ENCODE results near the gene KCNJ16. TPM values are rescaled to one million over a fixed set of nuclear protein-coding genes. Genes with fewer than 3 reads are reported as not detected.

Gene KCNJ16
- total and polyA plus RNA-seq, 2 of the 13 experiments (the other 11 are each of a cell fraction or from before 2014, with no cell fraction given): not detected

GRCh38 chr17:70078994-70079531, 4.0 kb downstream of the KCNJ16 start:
- no peaks in the 10 kb centered on the region for H3K27me3 ChIP-seq (ENCODE audit: control insufficient read depth in 1 of 2, insufficient read depth in 2 of 2, low read length in 2 of 2)
- no TSS peak for BruUV-seq (replicated peaks)

More at GRCh38 chr17:70078994-70079531, 4.0 kb downstream of the KCNJ16 start:
- intact Hi-C loops (cut with micrococcal nuclease; ENCODE audit: unreplicated experiment): no loop called here
- Histone ChIP-seq H4K20me1 (ENCODE audit: insufficient read depth, low read length) (no peaks in the 10 kb centered on the region), H3K36me3 (replicated peaks in 1 of 2; ENCODE audit: control insufficient read depth in 1 of 2, insufficient read depth in 2 of 2, low read length in 2 of 2) (no peaks in the 10 kb centered on the region), H3K79me2 (ENCODE audit: insufficient read depth, low read length) (no peaks in the 10 kb centered on the region), H3K9ac (ENCODE audit: insufficient read depth, low read depth, low read length) (no peak overlapping the region), H2AFZ (ENCODE audit: low read length) (no peak overlapping the region), H3K27ac (ENCODE audit: extremely low read length, insufficient read depth, low read length) (no peak overlapping the region), H3K9me3 (ENCODE audit: low read length) (peaks cover 71% of the 10 kb centered on the region), H3K4me1 (ENCODE audit: insufficient read depth, low read length) (no peaks in the 10 kb centered on the region), H3K4me3 (replicated peaks in 1 of 3; ENCODE audit: insufficient read depth in 1 of 3, low read depth in 2 of 3, low read length in 3 of 3) (no peak overlapping the region), H3K4me2 (ENCODE audit: low read depth, low read length) (no peak overlapping the region)
- TF ChIP-seq HDAC1 (CRISPR knock-in tag; IDR thresholded peaks at IDR 0.05): no peak
- no peak for TF ChIP-seq ZNF367 (CRISPR knock-in tag; IDR thresholded peaks at IDR 0.05; ENCODE audit: borderline replicate concordance)
- TF ChIP-seq ZNF749 (CRISPR knock-in tag; IDR thresholded peaks at IDR 0.05; ENCODE audit: borderline replicate concordance): no peak
- no peak for TF ChIP-seq ZEB1 (IDR thresholded peaks at IDR 0.05; ENCODE audit: insufficient replicate concordance, low read depth)
- TF ChIP-seq, protein P1, sequence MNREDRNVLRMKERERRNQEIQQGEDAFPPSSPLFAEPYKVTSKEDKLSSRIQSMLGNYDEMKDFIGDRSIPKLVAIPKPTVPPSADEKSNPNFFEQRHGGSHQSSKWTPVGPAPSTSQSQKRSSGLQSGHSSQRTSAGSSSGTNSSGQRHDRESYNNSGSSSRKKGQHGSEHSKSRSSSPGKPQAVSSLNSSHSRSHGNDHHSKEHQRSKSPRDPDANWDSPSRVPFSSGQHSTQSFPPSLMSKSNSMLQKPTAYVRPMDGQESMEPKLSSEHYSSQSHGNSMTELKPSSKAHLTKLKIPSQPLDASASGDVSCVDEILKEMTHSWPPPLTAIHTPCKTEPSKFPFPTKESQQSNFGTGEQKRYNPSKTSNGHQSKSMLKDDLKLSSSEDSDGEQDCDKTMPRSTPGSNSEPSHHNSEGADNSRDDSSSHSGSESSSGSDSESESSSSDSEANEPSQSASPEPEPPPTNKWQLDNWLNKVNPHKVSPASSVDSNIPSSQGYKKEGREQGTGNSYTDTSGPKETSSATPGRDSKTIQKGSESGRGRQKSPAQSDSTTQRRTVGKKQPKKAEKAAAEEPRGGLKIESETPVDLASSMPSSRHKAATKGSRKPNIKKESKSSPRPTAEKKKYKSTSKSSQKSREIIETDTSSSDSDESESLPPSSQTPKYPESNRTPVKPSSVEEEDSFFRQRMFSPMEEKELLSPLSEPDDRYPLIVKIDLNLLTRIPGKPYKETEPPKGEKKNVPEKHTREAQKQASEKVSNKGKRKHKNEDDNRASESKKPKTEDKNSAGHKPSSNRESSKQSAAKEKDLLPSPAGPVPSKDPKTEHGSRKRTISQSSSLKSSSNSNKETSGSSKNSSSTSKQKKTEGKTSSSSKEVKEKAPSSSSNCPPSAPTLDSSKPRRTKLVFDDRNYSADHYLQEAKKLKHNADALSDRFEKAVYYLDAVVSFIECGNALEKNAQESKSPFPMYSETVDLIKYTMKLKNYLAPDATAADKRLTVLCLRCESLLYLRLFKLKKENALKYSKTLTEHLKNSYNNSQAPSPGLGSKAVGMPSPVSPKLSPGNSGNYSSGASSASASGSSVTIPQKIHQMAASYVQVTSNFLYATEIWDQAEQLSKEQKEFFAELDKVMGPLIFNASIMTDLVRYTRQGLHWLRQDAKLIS (CRISPR knock-in tag; IDR thresholded peaks at IDR 0.05): no peak
- no peak for TF ChIP-seq KLF6 (CRISPR knock-in tag; IDR thresholded peaks at IDR 0.05)
- TF ChIP-seq SIN3B (IDR thresholded peaks at IDR 0.05; ENCODE audit: low read length): no peak
- peak; percentile 78 to 87 for TF ChIP-seq MAFK (conservative IDR thresholded peaks at IDR 0.05 in 1 of 2, IDR thresholded peaks at IDR 0.05 in 1 of 2; ENCODE audit: low read length in 2 of 2)
- peak; percentile 84 for TF ChIP-seq MAFF (IDR thresholded peaks at IDR 0.05; ENCODE audit: low read depth, low read length)
- no peak for TF ChIP-seq ZNF101 (CRISPR knock-in tag; IDR thresholded peaks at IDR 0.05; ENCODE audit: borderline replicate concordance, low read depth)
- TF ChIP-seq ZNF773 (CRISPR knock-in tag; IDR thresholded peaks at IDR 0.05; ENCODE audit: borderline replicate concordance): no peak
- no peak for TF ChIP-seq ZUFSP (CRISPR knock-in tag; IDR thresholded peaks at IDR 0.05; ENCODE audit: borderline replicate concordance)
- no peak for TF ChIP-seq SIX4 (CRISPR knock-in tag; IDR thresholded peaks at IDR 0.05)
- ChIA-PET CTCF (ENCODE audit: low intra/inter-chr PET ratio, low total read pairs) (no interaction called here), POLR2A (no interaction called here)
- FAIRE-seq (no peak), DNase-seq (ENCODE audit: low spot score) (no peak), ATAC-seq (no peak)
- in situ Hi-C loops (cut with HindIII; ENCODE audit: extremely low pct_ligation_motif_present, low pct_unique_long_range_greater_than_20kb): no loop called here
- 18% methylated on average over 3 of the region's 3 CpGs for WGBS (ENCODE audit: low lambda C conversion rate)

Measured in HepG2 (cell line).